Anterior cingulate cortex (tissue), 58 donors: ENCODE measurements around the gene ACOT7.

Source experiments
- DNase-seq, 58 donors: peaks; one replicate each; lab custom pipeline; 2025; lab: John Stamatoyannopoulos, UW

ACOT7 gene

DNA sequence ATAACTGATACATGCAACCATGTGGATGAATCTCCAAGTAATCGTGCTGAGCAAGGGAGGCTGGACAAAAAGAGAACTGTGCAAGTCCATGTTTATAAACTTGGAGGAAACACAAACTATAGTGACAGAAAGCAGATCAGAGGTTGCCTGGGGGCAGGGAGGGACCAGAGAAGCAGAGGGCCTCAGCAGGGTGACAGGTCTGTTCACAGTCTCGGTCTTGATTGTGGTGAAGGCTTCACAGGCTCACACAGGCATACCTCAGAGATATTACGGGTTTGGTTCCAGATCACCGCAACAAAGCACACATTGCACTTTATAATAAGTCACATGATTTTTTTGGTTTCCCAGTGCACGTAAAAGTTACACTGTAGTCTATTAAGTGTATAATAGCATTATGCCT is 28.5 kb downstream of the ACOT7 start:
- DNase-seq: no peak

DNA sequence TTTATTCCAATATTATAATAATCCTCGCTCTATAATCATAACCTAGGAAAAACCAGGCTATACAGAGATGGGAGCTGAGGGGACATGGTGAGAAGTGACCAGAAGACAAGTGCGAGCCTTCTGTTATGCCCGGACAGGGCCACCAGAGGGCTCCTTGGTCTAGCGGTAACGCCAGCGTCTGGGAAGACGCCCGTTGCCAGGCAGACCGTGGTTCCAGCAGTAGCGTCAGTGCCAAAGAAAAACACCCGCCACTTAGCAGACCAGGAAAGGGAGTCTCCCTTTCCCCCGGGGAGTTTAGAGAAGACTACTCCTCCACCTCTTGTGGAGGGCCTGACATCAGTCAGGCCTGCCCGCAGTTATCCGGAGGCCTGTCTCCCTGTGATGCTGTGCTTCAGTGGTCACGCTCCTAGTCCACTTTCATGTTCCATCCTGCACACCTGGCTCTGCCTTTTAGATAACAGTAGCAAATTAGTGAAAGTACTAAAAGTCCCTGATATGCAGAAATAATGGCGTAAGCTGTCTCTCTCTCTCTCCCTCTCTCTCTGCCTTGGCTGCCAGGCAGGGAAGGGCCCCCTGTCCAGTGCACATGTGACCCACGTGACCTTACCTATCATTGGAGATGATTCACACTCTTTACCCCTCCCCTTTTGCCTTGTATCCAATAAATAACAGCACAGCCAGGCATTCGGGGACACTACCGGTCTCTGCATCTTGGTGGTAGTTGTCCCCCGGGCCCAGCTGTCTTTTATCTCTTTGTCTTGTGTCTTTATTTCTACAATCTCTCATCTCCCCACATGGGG is 30.3 kb downstream of the ACOT7 start:
- peak in 45 of 58 donors; percentile 9 to 82 (median 46) for DNase-seq

DNA sequence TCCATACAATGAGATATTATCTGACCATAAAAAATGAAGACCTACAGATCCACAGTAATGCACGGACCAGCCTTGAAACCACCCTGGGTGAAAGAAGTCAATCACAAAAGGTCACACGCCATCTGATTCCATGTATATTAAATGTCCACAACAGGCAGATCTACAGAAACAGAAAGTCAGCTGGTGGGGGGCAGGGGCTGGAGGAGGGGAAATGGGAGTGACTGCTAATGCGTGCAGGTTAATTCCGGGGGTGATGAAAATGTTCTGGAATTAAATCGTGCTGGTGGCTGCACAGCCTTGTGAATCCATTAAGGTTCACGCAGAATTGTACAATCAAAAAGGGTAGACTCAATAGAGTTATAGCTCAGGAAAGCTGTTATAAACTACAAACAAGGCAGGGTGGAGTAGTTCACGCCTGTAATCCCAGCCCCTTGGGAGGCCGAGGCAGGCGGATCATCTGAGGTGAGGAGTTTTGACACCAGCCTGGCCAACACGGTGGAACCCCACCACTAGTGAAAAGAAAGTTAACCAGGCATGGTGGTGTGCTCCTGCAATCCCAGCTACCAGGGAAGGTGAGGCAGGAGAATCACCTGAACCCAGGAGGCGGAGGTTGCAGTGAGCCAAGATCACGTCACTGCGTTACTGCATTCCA is 32.3 kb downstream of the ACOT7 start:
- no peak for DNase-seq

DNA sequence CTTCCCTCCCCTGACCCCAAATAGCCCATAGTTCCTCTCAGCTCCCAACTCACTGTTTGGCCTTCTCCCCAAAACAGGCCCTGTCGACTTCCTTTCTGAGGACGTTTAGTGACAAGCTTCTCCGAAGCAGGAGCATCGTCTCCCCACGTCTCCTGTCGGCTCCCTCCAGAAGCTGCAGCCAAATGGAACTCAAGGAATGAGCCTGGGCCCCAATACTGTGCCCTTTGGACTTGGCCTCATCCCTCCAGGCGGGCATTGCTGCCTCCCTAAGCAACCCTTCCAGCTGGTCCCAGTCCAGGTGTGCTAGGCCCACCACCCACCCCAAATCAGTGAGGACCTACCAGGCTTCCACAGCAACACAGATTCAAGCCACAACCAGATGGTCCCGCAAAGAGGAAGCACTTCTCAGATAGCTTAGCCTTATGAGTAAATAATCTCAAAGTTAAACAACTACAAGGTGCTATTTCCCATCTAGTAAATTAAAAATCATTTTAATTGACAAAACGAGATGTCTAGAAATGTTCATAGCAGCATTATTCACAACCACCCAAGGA is 33.0 kb downstream of the ACOT7 start:
- no peak for DNase-seq

DNA sequence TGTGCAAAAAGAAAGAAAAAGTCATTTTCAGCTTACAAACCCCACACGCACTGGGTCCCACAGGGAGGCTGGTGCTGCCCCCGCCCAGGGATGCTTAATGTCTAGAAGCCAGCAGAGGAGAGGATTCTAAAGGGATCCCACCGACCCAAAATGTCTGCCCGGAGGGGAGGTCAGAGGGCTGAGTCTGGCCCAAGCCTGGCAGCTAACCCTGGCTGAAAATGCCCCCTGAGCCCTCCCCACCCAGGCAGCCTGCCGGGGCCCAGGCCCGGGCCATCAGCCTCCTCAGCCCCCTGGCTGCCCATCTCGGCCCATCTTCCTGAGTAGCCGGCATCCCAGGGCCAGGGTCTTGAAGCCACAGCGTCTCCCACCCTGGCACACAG is 33.5 kb downstream of the ACOT7 start:
- no peak for DNase-seq

DNA sequence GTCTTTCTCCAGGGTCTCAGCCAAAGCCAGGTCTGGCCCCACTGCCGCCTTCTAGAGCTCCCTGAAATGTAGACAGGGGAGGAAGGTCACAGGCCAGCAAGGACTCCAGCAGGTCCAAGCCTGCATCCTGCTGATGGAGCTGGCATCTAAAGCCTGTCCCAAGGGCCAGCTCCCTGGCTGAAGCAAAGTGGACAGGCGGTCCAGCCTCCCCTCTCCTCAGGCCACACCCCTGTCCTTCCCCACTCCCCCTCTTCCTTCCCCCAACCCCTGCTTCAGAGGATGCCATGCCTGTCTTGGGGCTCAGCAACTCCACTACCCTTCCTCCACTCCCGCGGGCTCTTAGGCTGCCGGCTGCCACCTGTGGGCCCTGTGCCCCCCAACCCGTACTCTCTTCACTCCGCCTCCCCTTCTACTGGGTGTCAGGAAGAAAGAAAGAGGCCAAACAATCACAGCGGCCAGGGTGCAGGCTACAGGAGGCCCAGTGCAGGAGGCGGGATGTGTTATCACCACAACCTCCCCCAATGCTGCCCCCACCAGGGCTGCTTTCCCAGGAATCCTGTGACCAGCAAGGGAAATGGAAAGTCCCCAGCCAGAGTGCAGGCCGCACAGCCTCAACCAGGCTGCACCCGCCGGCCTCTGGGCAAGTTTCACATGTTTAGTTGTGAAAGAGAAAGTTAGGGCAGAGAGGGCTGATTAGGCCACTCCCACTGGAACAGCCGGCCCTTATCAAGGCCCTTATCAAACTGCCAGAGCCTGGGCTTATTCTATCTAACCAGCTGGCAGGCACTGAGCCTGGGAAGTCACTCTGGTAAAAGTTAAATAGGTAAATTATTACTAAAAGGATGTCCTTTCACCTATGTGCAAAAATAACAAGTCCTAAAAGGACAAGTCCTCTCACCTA is 34.1 kb downstream of the ACOT7 start:
- no peak for DNase-seq

DNA sequence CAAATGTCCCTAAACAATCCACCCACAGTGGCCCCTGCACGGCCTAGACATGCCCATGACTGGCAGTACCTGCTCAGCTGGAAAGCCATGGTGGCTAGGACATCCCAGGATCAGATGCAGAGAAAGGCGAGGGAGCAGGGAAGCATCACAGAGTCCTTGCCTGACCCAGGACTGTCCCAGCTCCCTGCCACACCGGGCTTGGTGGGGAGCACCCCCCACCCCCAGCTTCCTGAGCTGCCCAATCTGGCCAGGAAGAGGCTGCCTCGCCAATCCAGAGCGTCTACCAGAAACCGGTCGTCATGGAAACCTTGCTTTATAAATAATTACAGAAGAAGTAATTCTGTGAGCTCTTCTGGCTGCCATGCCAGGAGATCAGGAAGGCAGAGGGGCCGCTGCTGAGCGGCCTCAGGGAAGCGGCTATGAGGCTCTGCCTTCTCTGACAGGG is 34.8 kb downstream of the ACOT7 start:
- DNase-seq: peak in 20 of 58 donors; percentile 10 to 67 (median 25)

DNA sequence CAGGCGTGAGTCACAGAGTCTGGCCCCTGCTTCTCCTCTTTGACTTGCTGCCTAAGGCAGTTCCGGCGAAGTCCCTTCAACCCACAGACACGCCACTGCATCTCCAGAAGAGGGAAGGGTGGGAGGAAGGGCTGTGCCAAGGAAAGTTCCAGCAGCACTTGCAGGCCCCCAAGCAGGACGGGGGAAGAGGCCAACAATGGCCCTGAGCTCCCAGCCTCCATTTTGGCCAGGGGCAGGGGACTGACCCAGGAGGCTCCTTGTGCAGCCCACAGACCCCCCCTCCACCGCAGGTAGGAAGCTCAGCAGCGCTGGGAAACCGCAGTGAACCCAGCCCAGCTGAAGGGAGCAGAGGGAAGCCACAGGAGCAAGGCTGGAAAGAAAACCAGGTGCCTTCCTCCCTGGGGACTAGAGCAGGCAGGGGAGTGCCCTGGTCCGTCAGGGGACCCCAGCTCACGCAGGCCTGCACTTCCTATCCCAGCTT is 35.4 kb downstream of the ACOT7 start:
- DNase-seq: peak in 1 of 58 donors; percentile 40

DNA sequence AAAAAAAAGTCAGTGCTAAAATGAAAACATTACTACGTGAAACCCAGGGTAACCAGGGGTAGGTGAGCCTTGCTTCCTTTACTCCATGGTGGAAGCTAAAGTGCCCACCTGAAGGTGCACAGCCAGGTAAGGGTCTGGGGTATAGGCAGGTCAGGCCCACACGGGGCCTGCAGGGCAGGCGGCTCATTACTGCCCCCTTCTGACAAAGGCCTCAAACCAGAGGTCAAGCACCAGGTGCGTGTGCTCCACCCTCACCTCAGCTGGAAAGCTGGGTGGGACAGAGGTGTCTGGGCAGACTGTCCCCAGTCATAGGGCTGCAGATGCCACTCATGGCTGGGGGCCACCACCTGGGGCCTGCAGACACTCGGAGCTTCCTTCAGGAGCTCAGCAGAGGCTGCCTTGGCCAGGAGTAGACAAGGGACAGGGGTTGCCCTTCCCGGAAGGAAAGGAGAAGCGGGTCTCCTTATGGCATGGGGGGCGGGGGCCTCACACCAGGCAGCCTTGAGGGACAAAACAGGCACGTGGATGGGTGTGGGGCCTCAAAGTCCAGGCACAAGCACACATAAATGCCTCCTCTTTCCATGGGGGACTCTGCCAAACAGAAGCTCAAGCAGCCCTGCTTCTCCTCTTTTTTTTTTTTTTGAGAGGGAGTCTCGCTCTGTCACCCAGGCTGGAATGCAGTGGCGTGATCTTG is 36.2 kb downstream of the ACOT7 start:
- no peak for DNase-seq

DNA sequence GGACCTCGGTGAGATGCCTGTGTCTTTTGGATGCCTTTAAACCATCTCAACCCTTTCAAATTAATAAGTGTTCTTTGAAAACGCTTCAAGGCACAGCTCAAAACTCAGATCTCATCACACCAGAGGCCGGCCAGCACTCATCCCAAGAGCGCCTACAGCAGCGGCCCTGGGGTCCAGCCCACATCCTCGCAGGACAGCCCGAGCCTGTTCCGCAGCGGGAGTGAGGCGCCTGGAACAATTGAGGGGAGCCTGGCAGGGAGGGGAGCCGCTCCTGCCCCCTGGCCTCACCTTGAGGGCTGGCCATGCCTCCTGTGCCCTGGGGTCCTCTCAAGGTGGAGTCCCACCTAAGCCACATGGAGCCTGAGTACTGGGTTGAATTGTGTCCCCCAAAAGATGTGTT is 37.9 kb downstream of the ACOT7 start:
- DNase-seq: no peak

DNA sequence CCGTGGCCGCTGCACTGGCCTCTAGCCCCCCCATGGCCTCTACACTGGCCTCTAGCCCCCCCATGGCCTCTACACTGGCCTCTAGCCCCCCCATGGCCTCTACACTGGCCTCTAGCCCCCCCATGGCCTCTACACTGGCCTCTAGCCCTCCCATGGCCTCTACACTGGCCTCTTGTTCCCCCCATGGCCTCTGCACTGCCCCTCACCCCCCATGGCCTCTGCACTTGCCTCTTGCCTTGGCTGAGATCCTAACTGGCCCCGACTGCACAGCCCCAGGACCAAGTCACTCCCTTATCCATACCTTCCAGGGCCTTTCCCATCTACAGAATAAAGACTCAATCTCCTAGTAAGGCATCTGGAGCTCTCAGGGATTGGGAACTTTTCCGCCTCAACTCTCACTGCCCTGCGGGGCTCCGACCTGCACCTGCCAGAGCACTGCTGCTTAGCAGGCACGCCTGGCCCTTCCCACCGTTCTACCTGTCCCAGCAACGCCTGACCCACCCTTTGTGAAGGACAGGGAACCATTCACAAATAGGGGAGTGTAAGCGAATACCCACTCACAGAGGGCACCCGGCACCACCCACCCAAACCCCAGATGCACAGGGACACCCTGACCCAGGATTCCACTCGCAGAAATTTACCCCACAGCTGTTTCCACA is 38.8 kb downstream of the ACOT7 start:
- no peak for DNase-seq

DNA sequence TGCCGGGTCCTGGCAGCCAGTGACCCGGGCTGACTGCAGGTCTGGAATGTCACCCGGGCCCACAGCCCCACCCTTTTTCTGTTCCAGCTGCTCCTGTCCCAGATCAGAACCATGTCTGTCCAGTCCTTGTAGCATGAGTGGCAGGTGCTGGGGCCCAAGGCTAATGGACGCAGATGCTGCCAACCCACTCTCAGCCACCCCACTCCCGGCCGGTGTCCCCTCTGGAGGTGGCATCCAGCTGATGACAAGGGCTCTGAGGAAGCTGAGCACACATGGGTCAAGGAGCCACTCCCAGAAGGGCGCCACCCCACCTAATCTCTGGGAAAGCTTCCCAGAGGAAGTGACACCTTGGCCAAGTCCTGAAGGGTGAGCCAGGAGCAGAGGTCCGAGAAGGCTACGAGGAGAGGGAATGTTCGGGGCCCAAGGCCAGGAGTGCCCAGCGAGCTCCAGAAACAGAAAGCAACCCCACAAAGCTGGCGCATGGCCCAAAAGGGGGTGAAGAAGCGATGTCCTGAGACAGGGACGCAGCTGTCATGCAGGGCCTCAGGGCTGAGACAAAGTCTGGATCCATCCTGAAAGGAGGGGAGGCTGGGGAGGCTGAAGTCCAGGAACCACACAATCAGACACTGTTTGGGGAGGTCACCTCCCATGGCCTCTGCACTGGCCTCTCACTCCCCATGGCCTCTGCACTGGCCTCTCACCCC is 39.5 kb downstream of the ACOT7 start:
- no peak for DNase-seq

DNA sequence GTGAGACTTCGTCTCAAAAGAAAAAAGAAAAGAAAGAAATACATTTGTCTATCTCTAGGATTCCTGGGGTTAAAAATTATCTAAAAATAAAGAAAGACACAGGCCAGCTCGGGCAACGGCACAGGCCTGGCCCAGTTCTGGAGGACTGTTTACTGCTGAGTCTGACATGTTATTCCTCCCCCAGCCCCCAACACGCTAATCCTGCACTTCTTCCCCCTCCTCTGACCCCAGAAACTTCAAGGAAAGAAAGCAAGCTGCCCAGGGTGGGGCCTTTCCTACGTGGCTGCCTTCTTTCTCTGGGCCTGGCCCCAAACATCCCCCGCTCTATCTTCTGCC is 40.0 kb downstream of the ACOT7 start:
- no peak for DNase-seq

DNA sequence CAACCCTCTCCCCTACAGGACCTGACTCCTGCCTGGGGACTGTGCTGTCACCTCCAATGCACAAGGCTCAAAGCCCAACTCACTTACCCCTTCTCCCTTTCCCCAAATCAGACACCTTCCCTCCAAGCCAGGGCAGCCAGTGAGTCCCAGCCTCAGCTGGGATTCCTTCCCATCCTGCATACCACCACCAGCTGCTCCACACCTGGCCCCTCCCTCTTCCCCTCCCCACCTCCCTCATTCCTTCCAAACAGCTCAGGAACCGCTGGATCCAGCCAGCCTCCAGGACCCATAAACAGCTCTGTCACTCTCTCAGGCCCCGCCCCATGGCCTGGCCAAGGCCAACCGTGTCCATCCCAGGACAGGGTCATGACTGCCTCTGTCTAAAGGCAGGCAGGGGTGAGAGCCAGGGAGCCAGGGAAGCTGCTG is 41.4 kb downstream of the ACOT7 start:
- no peak for DNase-seq

DNA sequence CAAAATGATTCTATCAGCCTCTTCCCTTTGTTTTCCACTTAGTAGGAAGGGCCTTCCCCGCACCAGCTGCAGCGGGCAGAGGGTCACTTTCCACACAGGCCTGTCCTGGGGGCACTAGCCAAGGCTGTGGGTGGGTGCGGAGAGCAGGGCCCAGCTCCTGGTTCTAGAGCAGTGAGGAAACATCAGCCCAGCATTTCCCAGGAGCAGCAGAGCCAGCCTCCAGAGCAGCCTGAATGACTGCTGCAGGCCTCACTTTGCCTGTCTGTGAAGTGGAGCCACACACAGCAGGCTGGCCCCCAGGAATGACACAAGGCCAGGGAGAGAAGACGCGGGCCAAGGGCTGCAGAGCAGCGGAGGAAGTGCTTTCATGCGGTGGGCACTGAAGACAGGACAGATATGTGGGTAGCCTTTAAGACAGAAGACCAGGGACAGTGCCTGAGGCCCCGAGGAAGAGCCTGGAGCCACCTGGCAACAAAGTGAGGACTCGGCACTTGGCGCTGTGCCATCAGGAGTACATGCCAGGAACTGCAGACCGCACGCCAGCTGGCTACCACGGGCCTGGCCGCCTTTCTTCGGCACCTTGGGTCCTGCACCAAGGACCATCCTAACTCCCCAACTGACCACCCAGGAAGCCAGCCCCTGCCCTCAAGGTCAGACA is 42.0 kb downstream of the ACOT7 start:
- peak in 2 of 58 donors; percentile 20 to 27 for DNase-seq

DNA sequence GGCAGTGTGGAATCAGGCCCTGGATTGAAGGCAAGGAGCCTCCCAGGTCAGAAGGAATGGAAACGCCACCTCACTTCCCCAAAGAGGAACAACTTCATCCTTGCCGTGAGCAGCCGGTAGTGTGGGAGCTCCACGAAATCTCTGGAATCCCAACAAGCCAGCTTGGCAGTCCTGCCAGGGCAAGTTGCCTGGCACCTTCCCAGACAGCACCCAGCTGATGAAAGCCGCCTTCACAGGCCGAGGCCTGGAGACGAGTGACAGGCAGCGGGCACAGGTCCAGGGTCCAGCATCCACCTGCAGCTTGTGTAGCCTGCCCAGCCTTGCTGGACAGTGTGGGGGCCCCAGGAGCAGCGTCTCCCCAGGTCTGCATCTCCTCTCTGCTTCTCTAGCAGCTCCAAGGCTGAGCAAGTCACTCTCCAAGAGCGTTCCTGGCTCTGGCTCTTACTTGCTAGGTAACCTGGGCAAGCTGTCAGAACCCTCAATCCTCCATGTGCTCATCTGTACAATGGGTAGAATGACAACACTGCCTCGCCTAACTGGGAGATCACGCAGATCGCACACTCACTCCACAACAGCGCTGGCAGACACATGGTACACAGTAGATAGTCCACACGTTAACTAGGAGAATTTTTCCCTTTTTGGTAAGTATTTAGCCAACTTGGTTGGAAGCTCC is 43.0 kb downstream of the ACOT7 start:
- peak in 47 of 58 donors; percentile 9 to 78 (median 45) for DNase-seq

DNA sequence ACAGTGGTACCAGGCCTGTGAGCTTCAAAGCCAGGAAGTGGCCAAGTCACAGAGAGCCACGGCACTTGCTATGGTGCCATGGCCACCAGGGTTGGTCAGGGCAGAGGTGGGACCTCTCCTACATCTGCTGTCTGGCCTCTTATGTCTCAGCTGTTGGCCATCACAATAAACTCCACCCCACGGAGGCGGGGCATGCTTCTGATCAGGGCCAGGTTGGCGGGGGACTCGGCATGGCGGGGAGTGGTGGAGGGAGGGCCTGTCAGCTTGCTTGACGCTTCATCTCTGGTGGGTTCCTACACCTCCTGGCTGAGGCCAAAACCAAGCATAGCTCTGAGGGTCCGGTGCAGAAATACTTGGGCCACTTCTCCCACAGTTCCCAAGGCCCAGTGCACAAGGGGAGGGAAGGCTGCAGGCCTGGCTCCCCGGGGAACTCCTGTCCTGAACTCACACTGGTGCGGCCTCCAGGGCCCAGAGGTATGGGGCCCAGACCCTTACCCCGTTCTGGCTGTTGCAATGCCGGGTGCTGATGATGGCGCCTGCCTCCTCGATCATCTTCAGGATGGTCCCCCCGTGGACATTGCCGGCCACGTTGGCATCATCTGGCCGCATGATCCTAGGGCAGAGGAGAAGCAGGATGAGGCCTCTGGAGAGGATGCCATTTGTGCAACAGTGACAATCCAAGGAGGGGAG is 44.2 kb downstream of the ACOT7 start:
- no peak for DNase-seq
